Bone marrow (tissue), 2 donors: Measurements from ENCODE around the gene MTOR.

ENCODE experiments used
- DNase-seq, 2 donors: peaks; one replicate each; lab custom pipeline; 2025; lab: John Stamatoyannopoulos, UW

MTOR gene

GRCh38 chr1:11061652-11062365, 200.5 kb downstream of the MTOR start:
- no peak for DNase-seq

- DNase-seq: peak; percentile 46 to 52
These were observed 202.2 kb downstream of the MTOR start, which contains the start of gene SRM for GRCh38 chr1:11059968-11060830. Gene SRM (minus strand): TSS chr1:11060018. CDS start chr1:11059943, 75 bp downstream.

DNA sequence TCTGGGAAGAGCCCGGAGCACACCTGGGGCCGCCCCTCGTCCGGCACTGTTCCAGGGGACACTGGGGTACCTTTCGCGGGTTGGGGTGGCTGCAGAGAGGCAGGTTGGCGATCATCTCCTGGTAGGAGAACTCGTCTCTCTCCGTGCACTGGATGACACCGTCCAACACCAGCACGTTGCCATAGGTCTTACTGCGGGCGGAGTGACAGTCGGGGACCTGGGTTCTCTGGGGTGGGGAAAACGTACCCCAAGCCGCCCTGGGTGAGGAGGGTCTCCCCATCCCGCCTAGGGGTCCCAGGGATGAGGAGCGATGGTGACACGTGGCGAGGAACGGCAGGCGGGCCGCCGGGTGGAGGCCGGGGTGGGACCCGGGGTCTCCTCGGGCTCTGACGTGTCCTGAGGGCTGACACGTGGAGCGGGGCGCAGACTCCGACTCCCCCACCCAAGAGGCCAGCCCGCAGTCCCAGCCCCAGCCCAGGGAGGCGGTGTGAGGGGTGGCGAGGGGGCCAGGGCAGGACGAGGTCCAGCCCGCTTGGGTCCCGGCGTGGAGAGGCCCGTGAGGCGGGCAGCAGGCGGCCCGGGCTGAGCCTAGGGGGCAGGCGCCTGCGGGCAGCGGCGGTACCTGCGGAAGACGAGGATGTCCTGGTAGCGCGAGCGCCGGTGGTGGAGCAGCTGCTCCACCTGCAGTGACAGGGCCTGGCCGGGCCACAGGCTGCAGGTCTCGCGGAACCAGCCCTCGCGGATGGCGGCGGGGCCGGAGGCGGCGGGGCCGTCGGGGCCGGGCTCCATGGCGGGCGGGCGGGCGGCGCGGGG, 203.0 kb downstream of the MTOR start:
- no peak for DNase-seq

DNA sequence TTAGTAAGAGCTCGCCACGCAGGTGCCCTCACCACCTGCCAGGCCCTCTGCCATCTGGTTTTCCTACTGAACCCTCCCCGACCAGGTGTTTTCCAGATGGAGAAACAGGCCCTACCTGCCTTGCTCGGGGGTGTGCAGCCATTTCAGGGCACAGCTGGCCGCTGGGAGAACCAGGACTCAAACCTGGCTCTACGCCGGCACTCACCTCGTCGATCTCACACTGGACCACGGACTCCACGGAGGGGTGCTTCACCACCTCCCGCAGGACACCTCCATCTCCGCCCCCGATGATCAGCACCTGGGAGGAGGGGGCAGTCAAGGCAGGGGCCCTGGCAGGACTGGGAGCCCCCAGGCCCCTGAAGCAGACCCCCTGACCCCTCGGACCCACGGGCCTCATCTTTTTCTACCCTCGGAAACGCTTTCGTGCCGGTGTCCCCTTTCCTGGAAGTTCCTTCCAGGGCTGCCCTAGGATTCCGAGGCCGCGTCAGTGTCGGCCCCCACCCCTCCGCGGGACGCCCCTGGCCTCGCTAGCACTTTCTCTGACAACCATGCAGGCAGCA, 203.7 kb downstream of the MTOR start:
- no peak for DNase-seq

GRCh38 chr1:11058026-11058425, 204.3 kb downstream of the MTOR start:
- DNase-seq: no peak

- no peak for DNase-seq
These were observed 204.9 kb downstream of the MTOR start for GRCh38 chr1:11057477-11057876.
